ENCODE data around the gene SYT3.

The SYT3 gene

DNA sequence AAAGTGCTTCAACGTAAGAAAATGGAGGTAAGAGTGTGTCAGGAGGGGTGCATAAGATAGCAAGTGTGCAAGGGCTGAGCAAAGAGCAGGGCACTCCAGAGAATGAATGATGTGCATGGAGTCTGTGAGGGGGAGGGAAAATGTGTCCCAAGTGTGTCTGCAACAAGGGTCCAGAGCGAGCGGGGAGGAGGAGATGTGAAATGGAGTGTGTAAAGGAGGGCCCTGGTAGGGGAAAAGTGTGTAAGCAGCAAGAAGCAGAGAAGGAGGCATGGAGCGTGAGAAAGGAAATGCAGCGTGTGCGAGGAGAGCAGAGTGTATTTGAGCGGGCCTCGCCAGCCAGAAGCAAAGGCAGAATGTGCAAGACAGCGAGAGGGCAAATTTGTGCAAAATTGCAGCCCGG, 21.3 kb upstream of the SYT3 start:
- H3K4me3 ChIP-seq (ENCODE audit: low read length), result no peak overlapping the region
- DNase-seq (ENCODE audit: low read depth), result no peak
- TF ChIP-seq, protein P1, sequence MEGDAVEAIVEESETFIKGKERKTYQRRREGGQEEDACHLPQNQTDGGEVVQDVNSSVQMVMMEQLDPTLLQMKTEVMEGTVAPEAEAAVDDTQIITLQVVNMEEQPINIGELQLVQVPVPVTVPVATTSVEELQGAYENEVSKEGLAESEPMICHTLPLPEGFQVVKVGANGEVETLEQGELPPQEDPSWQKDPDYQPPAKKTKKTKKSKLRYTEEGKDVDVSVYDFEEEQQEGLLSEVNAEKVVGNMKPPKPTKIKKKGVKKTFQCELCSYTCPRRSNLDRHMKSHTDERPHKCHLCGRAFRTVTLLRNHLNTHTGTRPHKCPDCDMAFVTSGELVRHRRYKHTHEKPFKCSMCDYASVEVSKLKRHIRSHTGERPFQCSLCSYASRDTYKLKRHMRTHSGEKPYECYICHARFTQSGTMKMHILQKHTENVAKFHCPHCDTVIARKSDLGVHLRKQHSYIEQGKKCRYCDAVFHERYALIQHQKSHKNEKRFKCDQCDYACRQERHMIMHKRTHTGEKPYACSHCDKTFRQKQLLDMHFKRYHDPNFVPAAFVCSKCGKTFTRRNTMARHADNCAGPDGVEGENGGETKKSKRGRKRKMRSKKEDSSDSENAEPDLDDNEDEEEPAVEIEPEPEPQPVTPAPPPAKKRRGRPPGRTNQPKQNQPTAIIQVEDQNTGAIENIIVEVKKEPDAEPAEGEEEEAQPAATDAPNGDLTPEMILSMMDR (conservative IDR thresholded peaks at IDR 0.05; ENCODE audit: low read depth, low read length), result no peak

DNA sequence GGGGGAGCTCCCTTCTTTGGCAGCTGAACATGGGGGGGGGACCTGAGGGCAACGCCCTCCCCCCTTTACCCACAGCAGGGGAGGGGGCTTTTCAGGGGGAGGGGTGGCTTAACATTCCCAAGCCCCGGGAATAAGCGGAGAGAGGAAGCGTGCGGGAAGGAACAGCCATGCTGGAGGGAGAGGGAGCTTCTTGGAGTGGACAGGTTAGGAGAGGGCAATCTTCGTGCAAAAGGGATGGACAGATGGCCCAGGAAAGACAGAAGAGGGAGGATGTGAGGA, 20.3 kb upstream of the SYT3 start:
- DNase-seq (ENCODE audit: low read depth), result no peak

DNA sequence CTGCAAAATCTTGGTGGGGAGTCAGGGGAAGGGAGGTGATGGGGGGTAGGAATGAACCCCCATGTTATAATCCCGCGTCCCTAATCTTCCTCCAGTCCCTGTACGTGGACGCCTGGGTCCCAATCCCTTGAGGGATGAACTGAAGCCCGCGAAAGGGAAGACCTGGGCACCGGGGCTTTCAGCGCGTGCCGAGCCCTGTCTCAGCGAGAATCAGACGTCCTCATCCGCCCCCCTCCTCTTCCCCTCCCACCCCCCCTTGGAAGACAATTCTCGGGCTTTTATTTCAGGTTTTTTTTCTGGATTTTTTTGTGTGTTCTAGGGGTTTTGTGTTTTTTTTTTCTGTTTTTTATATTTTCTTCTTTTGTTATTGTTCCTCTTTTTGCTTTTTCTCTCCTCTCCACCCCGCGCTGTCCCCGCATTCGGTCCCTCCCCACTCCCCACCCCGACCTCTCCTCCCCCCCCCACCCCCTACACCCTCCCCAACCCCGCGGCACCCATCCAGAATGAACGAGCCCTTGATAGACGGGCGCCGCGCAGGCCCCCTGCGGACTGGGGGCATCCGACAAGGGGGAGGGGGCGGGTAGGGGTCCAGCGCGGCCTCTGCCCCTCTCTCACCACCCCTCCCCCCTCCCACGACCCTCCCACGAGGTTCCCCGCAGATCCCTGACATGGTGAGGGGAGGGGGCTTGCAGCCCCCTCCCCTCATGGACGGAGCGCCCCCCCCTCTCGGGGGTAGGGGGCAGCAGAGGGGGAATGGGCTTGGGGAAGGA, 19.8 kb upstream of the SYT3 start:
- DNase-seq (ENCODE audit: low read depth), result no peak
- H3K4me3 ChIP-seq (ENCODE audit: low read length), result no peak overlapping the region

More for the DNA sequence above, 20.3 kb upstream of the SYT3 start:
- TF ChIP-seq, protein P1 (conservative IDR thresholded peaks at IDR 0.05; ENCODE audit: low read depth, low read length), result no peak
- H3K4me3 ChIP-seq (ENCODE audit: low read length), result no peak overlapping the region

DNA sequence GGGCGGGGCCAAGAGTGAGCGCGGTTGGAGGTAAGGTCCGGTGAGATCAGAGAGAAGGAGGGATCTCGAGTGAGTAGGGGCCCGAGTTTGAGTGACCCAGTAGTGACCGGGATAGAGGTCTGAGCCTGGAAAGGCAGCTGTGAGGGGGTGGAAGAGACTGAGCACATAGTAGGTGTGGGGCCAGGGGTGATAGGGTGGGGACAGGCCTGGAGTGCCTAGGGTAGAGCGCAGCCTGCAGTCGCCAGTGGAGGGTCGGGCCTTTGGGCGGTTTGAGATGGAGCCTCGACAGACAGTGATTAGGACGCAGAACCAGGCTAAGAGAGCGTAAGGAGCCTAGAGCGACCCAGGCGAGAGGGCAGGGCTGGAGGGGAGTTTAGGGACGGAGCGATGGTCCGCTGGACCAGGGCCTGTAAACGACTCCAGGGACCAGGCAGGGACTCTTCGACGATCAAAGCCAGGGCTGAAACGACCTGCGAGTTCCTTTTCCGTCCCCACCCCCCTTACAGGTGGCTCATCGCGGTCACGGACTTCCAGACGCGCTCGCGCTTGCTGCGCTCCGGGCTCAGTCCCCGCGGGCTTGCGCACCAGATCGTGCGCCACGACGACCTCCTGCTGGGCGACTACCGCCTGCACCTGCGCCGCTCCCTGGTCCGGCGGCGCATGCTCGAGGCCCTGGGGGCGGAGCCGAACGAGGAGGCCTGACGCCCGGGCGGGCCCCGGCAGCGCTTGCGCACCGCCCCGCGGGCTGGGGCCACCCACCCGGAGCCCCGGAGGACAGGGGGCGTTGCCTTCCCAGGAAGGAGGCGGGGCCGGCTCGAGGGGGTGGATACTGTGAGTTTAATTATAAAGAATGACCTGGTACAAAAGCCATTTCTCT, 19.0 kb upstream of the SYT3 start:
- no peak overlapping the region for H3K4me3 ChIP-seq (ENCODE audit: low read length)
- TF ChIP-seq, protein P1 (conservative IDR thresholded peaks at IDR 0.05; ENCODE audit: low read depth, low read length), result no peak

More for the DNA sequence above, 19.8 kb upstream of the SYT3 start:
- TF ChIP-seq, protein P1 (conservative IDR thresholded peaks at IDR 0.05; ENCODE audit: low read depth, low read length), result no peak

DNA sequence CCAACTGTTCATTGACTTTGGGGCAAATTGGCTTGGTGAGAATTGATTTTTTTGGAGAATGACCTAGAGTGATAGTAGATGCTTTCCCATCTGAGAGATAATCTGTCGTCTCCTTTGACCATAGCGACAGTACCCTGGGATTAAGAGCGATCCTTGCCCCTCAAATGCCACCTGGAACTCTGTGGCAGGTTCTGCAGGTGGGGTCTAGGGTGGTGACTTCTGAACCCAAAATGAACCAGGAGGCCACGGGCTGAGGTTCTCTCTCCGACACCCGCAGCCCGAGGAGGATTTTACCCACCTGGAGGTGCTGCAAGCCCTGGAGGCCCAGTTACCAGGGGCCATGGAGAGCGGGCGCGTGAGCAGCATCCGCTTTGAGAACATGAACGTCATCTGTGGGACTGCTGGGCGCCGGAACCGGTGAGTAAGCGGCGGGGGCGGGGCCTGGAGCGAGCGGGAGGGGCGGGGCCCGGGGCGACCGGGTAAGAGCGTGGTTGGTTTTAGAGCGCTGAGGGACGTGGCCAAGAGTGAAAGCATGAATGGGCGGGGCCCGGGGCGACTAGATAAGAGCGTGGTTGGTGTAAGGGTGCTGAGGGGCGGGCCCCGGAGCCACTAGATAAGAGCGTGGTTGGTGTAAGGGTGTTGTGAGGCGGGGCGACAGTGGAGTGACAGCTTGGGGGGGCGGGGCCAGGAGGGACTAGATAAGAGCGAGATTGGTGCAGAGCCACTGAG, 18.2 kb upstream of the SYT3 start:
- peak; percentile 25 for DNase-seq (ENCODE audit: low read depth)
- TF ChIP-seq, protein P1 (conservative IDR thresholded peaks at IDR 0.05; ENCODE audit: low read depth, low read length), result no peak
- no peak overlapping the region for H3K4me3 ChIP-seq (ENCODE audit: low read length)

More for the DNA sequence above, 19.0 kb upstream of the SYT3 start:
- no peak for DNase-seq (ENCODE audit: low read depth)

DNA sequence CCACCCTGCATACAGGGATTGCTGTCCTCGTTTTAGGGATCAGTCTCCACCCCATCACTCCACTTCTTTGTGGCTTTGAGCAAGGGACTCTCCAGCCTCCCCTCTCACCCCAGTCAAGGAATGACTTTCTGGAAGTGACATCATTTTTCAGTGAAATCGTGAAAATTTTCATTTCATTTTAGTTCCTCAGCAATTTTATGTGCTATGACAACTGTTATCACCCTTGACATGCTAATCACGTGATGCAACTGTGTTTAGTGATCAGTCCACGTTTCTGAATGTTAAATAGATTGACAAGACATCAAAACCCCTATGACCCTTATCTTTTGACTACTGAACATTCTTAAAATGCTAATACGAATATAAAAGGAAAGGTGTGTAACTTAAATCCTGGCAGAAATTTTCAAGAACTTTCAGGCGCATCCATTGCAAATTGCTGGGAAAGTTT, 17.6 kb upstream of the SYT3 start:
- TF ChIP-seq, protein P1 (conservative IDR thresholded peaks at IDR 0.05; ENCODE audit: low read depth, low read length), result no peak
- H3K4me3 ChIP-seq (ENCODE audit: low read length), result no peak overlapping the region
- no peak for DNase-seq (ENCODE audit: low read depth)
